GM23338 (cell line): ENCODE data around the gene DCLK1. TPM values are rescaled to one million over a fixed set of nuclear protein-coding genes. Genes with fewer than 3 reads are reported as not detected.

ENCODE experiments used
- ATAC-seq: fragments of 200-7000 bp; cut with Tn5 transposase; 3 replicates; pipeline ENCODE4 v1.9.1; 2020
- DNase-seq: peaks from one replicate; pipeline ENCODE4 v3.0.0-alpha.2; 2015; ENCODE audit warnings: low spot score
- H2AFZ ChIP-seq: fragments of 200-600 bp; sonication (generic); 2 replicates; pipeline ENCODE4 v1.8.0; 2016; ENCODE audit warnings: antibody characterized with exemption, mild to moderate bottlenecking, moderate library complexity
- H3F3A ChIP-seq: fragments of 200-600 bp; sonication (generic); replicated peaks from 2 replicates; pipeline ENCODE4 v1.8.0; 2017; ENCODE audit warnings: antibody characterized with exemption, mixed run types, low read depth
- H3K27ac ChIP-seq: fragments of 200-600 bp; sonication (generic); 2 replicates; pipeline ENCODE4 v1.6.1; 2016; ENCODE audit warnings: low read depth
- H3K27me3 ChIP-seq: fragments of 200-600 bp; sonication (generic); 2 replicates; pipeline ENCODE4 v1.8.0; 2016; ENCODE audit warnings: mild to moderate bottlenecking, mixed run types, moderate library complexity; ENCODE audit not compliant: insufficient read depth
- H3K36me3 ChIP-seq: fragments of 200-600 bp; sonication (generic); 2 replicates; pipeline ENCODE4 v1.8.0; 2016; ENCODE audit warnings: mild to moderate bottlenecking; ENCODE audit not compliant: insufficient read depth
- H3K4me1 ChIP-seq: fragments of 200-600 bp; sonication (generic); 2 replicates; pipeline ENCODE4 v1.8.0; 2016; ENCODE audit warnings: mild to moderate bottlenecking, moderate library complexity; ENCODE audit not compliant: insufficient read depth
- H3K4me2 ChIP-seq: fragments of 200-600 bp; sonication (generic); 2 replicates; pipeline ENCODE4 v1.7.1; 2017; ENCODE audit warnings: mixed run types
- H3K4me3 ChIP-seq: fragments of 200-600 bp; sonication (generic); 2 replicates; pipeline ENCODE4 v1.6.1; 2016; ENCODE audit warnings: mixed run types
- H3K79me2 ChIP-seq: fragments of 200-600 bp; sonication (generic); replicated peaks from 2 replicates; pipeline ENCODE4 v1.8.0; 2017; ENCODE audit warnings: mild to moderate bottlenecking; ENCODE audit not compliant: insufficient read depth
- H3K9me2 ChIP-seq: fragments of 200-600 bp; sonication (generic); 2 replicates; pipeline ENCODE4 v1.8.0; 2017; ENCODE audit not compliant: insufficient read depth
- H4K20me1 ChIP-seq: fragments of 200-600 bp; sonication (generic); replicated peaks from 2 replicates; pipeline ENCODE4 v1.8.0; 2017; ENCODE audit warnings: mild to moderate bottlenecking; ENCODE audit not compliant: insufficient read depth
- H3K27ac Mint-ChIP-seq: 2 replicates; pipeline ENCODE4 v1.8.0; 2020; ENCODE audit warnings: inconsistent platforms, mild to moderate bottlenecking, moderate library complexity, mixed read lengths
- H3K27me3 Mint-ChIP-seq: 3 replicates; pipeline ENCODE4 v1.8.0; 2022; ENCODE audit warnings: low read depth, mild to moderate bottlenecking, moderate library complexity, mixed read lengths, inconsistent platforms; ENCODE audit not compliant: insufficient read depth, poor library complexity
- H3K36me3 Mint-ChIP-seq: 3 replicates; pipeline ENCODE4 v1.8.0; 2021; ENCODE audit warnings: low read depth, mild to moderate bottlenecking, inconsistent platforms, moderate library complexity, mixed read lengths
- H3K4me1 Mint-ChIP-seq: 3 replicates; pipeline ENCODE4 v1.8.0; 2020; ENCODE audit warnings: mild to moderate bottlenecking, inconsistent platforms, mixed read lengths
- H3K4me3 Mint-ChIP-seq: 3 replicates; pipeline ENCODE4 v1.8.0; 2021; ENCODE audit warnings: moderate library complexity, mild to moderate bottlenecking, inconsistent platforms, mixed read lengths
- H3K9me3 Mint-ChIP-seq: 3 replicates; pipeline ENCODE4 v1.8.0; 2020; ENCODE audit warnings: moderate library complexity, mild to moderate bottlenecking, inconsistent platforms, mixed read lengths
- CREB1 ChIP-seq: fragments of 250-450 bp; sonication (Bioruptor Pico); IDR thresholded peaks from 2 replicates; pipeline ENCODE4 v1.5.0; 2020; ENCODE audit warnings: low read depth, mild to moderate bottlenecking, moderate library complexity
- EZH2 ChIP-seq: fragments of 200-600 bp; sonication (generic); IDR thresholded peaks from one replicate; pipeline ENCODE4 v1.8.0; 2017; ENCODE audit warnings: antibody characterized with exemption, mild to moderate bottlenecking, low read depth; ENCODE audit not compliant: unreplicated experiment
- EZH2phosphoT487 ChIP-seq: fragments of 200-600 bp; sonication (generic); IDR thresholded peaks from one replicate; pipeline ENCODE4 v1.8.1; 2018; ENCODE audit warnings: antibody characterized with exemption; ENCODE audit not compliant: unreplicated experiment
- JUNB ChIP-seq: IDR thresholded peaks from one replicate; pipeline ENCODE4 v1.6.1; 2016; ENCODE audit warnings: antibody characterized with exemption; ENCODE audit not compliant: unreplicated experiment
- NANOG ChIP-seq: IDR thresholded peaks from 2 replicates; pipeline ENCODE4 v1.6.1; 2016; ENCODE audit warnings: antibody characterized with exemption, borderline replicate concordance
- POLR2AphosphoS5 ChIP-seq: IDR thresholded peaks from 2 replicates; pipeline ENCODE4 v1.6.1; 2016; ENCODE audit warnings: antibody characterized with exemption, low read depth
- STAT1 ChIP-seq: IDR thresholded peaks from one replicate; pipeline ENCODE4 v1.6.1; 2016; ENCODE audit warnings: antibody characterized with exemption; ENCODE audit not compliant: unreplicated experiment
- ZNF114 ChIP-seq: fragments of 250-450 bp; sonication (Bioruptor Pico); IDR thresholded peaks from 2 replicates; pipeline ENCODE4 v1.5.0; 2020; ENCODE audit warnings: mild to moderate bottlenecking, moderate library complexity
- ZNF331 ChIP-seq: fragments of 250-450 bp; sonication (Bioruptor Pico); IDR thresholded peaks from 2 replicates; pipeline ENCODE4 v1.5.0; 2020; ENCODE audit warnings: low read depth, mild to moderate bottlenecking, moderate library complexity
- ZNF462 ChIP-seq: fragments of 250-450 bp; sonication (Bioruptor Pico); IDR thresholded peaks from 2 replicates; pipeline ENCODE4 v1.5.0; 2020; ENCODE audit warnings: mild to moderate bottlenecking, moderate library complexity
- polyA plus RNA-seq: library from polyadenylated mRNA; unstranded; fragments of >200 nt; fragmentation: Nextera tagmentation; extraction: Ambion mirVana; gene quantifications from 2 replicates; pipeline ENCODE4 v1.2.1, GENCODE V29; 2016
- total RNA-seq: library from RNA; depleted of rRNA; stranded (reverse); fragments of >200 nt; shearing (Covaris generic); gene quantifications from 2 replicates; pipeline ENCODE4 v1.2.3, GENCODE V29; 2014
- TF ChIP-seq, protein P1 (sequence below): IDR thresholded peaks from 2 replicates; pipeline ENCODE4 v1.6.1; 2016; ENCODE audit warnings: antibody characterized with exemption
- TF ChIP-seq, protein P2 (sequence below): IDR thresholded peaks from one replicate; pipeline ENCODE4 v1.6.1; 2018; ENCODE audit warnings: antibody characterized with exemption; ENCODE audit not compliant: unreplicated experiment
- TF ChIP-seq, protein P3 (sequence below), 2 experiments: fragments of 200-600 bp in 1 of 2; sonication (generic) in 1 of 2; conservative IDR thresholded peaks; 2 replicates each; pipeline versions ENCODE4 v1.5.1 to v1.6.1; 2016 to 2017; ENCODE audit warnings: antibody characterized with exemption in 2 of 2, low read depth in 2 of 2, mild to moderate bottlenecking in 2 of 2, moderate library complexity in 1 of 2

Gene DCLK1
- total and polyA plus RNA-seq, 2 experiments from 2014 or later: 13.1 to 57.7 TPM

- Histone ChIP-seq H3K27ac (no peak overlapping the region; the same call in 1 of the 2 replicates), H3K4me1 (peaks cover 12% of the 10 kb centered on the region; the same call in 1 of the 2 replicates), H2AFZ (no peak overlapping the region), H3K27me3 (no peaks in the 10 kb centered on the region), H3K9me2 (peaks cover 23% of the 10 kb centered on the region), H3K79me2 (no peaks in the 10 kb centered on the region), H4K20me1 (no peaks in the 10 kb centered on the region), H3F3A (no peaks in the 10 kb centered on the region), H3K4me2 (no peak overlapping the region), H3K36me3 (no peaks in the 10 kb centered on the region), H3K4me3 (no peak overlapping the region)
- H3K36me3 Mint-ChIP-seq: no peaks in the 10 kb centered on the region
- no peaks in the 10 kb centered on the region for H3K9me3 Mint-ChIP-seq
- TF ChIP-seq ZNF331 (CRISPR knock-in tag): no peak
- no peak for TF ChIP-seq STAT1
- TF ChIP-seq, protein P1, sequence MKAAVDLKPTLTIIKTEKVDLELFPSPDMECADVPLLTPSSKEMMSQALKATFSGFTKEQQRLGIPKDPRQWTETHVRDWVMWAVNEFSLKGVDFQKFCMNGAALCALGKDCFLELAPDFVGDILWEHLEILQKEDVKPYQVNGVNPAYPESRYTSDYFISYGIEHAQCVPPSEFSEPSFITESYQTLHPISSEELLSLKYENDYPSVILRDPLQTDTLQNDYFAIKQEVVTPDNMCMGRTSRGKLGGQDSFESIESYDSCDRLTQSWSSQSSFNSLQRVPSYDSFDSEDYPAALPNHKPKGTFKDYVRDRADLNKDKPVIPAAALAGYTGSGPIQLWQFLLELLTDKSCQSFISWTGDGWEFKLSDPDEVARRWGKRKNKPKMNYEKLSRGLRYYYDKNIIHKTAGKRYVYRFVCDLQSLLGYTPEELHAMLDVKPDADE: no peak
- TF ChIP-seq ZNF462 (CRISPR knock-in tag): no peak
- TF ChIP-seq NANOG: no peak
- no peak for TF ChIP-seq POLR2AphosphoS5
- TF ChIP-seq JUNB: no peak
- no peak for TF ChIP-seq ZNF114 (CRISPR knock-in tag)
- no peak for TF ChIP-seq EZH2
- TF ChIP-seq, protein P2, sequence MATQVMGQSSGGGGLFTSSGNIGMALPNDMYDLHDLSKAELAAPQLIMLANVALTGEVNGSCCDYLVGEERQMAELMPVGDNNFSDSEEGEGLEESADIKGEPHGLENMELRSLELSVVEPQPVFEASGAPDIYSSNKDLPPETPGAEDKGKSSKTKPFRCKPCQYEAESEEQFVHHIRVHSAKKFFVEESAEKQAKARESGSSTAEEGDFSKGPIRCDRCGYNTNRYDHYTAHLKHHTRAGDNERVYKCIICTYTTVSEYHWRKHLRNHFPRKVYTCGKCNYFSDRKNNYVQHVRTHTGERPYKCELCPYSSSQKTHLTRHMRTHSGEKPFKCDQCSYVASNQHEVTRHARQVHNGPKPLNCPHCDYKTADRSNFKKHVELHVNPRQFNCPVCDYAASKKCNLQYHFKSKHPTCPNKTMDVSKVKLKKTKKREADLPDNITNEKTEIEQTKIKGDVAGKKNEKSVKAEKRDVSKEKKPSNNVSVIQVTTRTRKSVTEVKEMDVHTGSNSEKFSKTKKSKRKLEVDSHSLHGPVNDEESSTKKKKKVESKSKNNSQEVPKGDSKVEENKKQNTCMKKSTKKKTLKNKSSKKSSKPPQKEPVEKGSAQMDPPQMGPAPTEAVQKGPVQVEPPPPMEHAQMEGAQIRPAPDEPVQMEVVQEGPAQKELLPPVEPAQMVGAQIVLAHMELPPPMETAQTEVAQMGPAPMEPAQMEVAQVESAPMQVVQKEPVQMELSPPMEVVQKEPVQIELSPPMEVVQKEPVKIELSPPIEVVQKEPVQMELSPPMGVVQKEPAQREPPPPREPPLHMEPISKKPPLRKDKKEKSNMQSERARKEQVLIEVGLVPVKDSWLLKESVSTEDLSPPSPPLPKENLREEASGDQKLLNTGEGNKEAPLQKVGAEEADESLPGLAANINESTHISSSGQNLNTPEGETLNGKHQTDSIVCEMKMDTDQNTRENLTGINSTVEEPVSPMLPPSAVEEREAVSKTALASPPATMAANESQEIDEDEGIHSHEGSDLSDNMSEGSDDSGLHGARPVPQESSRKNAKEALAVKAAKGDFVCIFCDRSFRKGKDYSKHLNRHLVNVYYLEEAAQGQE: no peak
- TF ChIP-seq CREB1: no peak
- TF ChIP-seq, protein P3, sequence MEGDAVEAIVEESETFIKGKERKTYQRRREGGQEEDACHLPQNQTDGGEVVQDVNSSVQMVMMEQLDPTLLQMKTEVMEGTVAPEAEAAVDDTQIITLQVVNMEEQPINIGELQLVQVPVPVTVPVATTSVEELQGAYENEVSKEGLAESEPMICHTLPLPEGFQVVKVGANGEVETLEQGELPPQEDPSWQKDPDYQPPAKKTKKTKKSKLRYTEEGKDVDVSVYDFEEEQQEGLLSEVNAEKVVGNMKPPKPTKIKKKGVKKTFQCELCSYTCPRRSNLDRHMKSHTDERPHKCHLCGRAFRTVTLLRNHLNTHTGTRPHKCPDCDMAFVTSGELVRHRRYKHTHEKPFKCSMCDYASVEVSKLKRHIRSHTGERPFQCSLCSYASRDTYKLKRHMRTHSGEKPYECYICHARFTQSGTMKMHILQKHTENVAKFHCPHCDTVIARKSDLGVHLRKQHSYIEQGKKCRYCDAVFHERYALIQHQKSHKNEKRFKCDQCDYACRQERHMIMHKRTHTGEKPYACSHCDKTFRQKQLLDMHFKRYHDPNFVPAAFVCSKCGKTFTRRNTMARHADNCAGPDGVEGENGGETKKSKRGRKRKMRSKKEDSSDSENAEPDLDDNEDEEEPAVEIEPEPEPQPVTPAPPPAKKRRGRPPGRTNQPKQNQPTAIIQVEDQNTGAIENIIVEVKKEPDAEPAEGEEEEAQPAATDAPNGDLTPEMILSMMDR (conservative IDR thresholded peaks at IDR 0.05; ENCODE audit: low read depth in 2 of 2): no peak
- TF ChIP-seq EZH2phosphoT487: no peak
- H3K27ac Mint-ChIP-seq: no peak overlapping the region
- no peak overlapping the region for H3K4me3 Mint-ChIP-seq
- H3K27me3 Mint-ChIP-seq: no peaks in the 10 kb centered on the region
- ATAC-seq (no peak), DNase-seq (no peak)
- H3K4me1 Mint-ChIP-seq: peaks cover 13% of the 10 kb centered on the region
Observed at GRCh38 chr13:35886332-35887114, 244.7 kb downstream of the DCLK1 start.
